Type B pancreatic cell (in vitro differentiated cells): Measurements from ENCODE around the gene NEUROD1. TPM values are rescaled to one million over a fixed set of nuclear protein-coding genes. Genes with fewer than 3 reads are reported as not detected.
A peak's percentile ranks its signal among the peaks of the same experiment; 100 is the strongest.

ENCODE experiments used
- DNase-seq: peaks from one replicate; pipeline ENCODE4 v3.0.0; 2021; ENCODE audit warnings: mixed read lengths; ENCODE audit not compliant: unreplicated experiment; ENCODE audit errors: extremely low spot score
- H3K27ac Mint-ChIP-seq: 2 replicates; pipeline ENCODE4 v1.8.0; 2021; ENCODE audit warnings: mild to moderate bottlenecking, mixed read lengths
- H3K27me3 Mint-ChIP-seq: 2 replicates; pipeline ENCODE4 v1.8.0; 2021; ENCODE audit warnings: mixed read lengths
- H3K36me3 Mint-ChIP-seq: 2 replicates; pipeline ENCODE4 v1.8.0; 2021; ENCODE audit warnings: mixed read lengths
- H3K4me1 Mint-ChIP-seq: one replicate; pipeline ENCODE4 v1.8.0; 2021; ENCODE audit warnings: mixed read lengths; ENCODE audit not compliant: unreplicated experiment
- H3K4me3 Mint-ChIP-seq: 2 replicates; pipeline ENCODE4 v1.8.0; 2021; ENCODE audit warnings: mild to moderate bottlenecking, mixed read lengths
- H3K9me3 Mint-ChIP-seq: 2 replicates; pipeline ENCODE4 v1.8.0; 2021; ENCODE audit warnings: mixed read lengths
- total RNA-seq: library from RNA; stranded (reverse); gene quantifications from 2 replicates; pipeline ENCODE4 v1.2.1, GENCODE V29; 2021; ENCODE audit warnings: low replicate concordance
- TF ChIP-seq, protein P1 (sequence below): fragments of 200-600 bp; sonication (generic); conservative IDR thresholded peaks from 2 replicates; pipeline ENCODE4 v1.5.0; 2021; ENCODE audit warnings: antibody characterized with exemption, mild to moderate bottlenecking

NEUROD1 gene
- total RNA-seq, 1 donor from 2014 or later = 48.5 TPM

DNA sequence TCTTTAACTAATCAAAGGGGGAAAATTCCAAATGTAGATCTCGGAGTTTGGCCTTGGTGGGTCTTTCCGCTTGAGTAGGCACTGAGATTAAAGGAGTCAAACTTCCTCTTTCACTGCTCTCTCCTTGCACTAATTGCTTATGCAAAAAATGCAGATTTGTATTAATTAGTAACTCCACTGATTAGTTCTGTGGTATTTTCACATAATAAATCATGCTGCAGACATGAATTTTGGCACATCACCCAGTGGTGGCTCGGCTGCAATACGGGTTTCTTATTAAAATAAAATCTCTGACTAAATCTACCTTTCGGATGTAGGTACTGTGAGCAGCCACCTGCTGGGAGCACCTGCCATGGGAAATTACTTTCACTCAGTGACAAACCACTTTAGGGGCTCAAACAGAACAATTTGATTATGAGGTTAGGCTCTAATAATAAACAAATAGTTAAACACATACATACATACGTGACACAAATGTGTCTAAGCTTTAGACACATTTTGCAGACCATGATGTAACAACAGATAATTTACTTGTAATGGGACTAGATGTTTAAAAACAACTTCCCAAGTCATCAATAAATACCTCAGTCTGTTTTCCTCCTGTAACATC lies 6.4 kb upstream of the NEUROD1 start:
- Mint-ChIP-seq H3K4me3 (no peak overlapping the region), H3K9me3 (no peaks in the 10 kb centered on the region), H3K36me3 (no peaks in the 10 kb centered on the region), H3K27ac (no peak overlapping the region), H3K27me3 (peaks cover 93% of the 10 kb centered on the region), H3K4me1 (peaks cover 11% of the 10 kb centered on the region)
- no peak for DNase-seq
- TF ChIP-seq, protein P1, sequence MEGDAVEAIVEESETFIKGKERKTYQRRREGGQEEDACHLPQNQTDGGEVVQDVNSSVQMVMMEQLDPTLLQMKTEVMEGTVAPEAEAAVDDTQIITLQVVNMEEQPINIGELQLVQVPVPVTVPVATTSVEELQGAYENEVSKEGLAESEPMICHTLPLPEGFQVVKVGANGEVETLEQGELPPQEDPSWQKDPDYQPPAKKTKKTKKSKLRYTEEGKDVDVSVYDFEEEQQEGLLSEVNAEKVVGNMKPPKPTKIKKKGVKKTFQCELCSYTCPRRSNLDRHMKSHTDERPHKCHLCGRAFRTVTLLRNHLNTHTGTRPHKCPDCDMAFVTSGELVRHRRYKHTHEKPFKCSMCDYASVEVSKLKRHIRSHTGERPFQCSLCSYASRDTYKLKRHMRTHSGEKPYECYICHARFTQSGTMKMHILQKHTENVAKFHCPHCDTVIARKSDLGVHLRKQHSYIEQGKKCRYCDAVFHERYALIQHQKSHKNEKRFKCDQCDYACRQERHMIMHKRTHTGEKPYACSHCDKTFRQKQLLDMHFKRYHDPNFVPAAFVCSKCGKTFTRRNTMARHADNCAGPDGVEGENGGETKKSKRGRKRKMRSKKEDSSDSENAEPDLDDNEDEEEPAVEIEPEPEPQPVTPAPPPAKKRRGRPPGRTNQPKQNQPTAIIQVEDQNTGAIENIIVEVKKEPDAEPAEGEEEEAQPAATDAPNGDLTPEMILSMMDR = no peak

DNA sequence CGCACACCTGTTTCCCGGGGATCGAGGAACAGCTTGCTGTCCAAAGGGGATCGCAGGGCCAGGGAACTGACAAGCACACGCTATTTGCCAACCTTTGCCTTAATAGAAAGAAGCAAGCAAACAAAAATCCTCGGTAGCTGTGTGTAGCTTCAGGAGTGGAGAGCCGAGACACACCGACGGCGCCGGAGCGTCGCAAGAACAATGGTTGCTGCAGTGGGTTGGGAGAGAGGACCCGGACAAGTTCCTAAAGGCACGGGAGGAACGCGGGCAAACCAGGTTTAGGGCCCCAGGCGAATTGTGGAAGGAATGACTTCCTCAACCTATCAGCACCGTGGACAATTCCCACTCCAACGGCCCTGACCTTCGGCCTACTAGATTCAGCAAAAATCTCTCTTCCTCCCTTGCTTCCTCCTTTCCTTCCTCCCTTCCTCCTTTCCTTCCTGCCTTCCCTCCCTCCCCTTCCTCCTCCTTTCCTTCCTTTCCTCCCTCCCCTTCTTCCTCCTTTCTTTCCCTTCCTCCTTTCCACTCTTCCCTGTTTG lies 4.9 kb upstream of the NEUROD1 start:
- TF ChIP-seq, protein P1 = no peak
- peaks cover 21% of the 10 kb centered on the region for H3K4me1 Mint-ChIP-seq

DNA sequence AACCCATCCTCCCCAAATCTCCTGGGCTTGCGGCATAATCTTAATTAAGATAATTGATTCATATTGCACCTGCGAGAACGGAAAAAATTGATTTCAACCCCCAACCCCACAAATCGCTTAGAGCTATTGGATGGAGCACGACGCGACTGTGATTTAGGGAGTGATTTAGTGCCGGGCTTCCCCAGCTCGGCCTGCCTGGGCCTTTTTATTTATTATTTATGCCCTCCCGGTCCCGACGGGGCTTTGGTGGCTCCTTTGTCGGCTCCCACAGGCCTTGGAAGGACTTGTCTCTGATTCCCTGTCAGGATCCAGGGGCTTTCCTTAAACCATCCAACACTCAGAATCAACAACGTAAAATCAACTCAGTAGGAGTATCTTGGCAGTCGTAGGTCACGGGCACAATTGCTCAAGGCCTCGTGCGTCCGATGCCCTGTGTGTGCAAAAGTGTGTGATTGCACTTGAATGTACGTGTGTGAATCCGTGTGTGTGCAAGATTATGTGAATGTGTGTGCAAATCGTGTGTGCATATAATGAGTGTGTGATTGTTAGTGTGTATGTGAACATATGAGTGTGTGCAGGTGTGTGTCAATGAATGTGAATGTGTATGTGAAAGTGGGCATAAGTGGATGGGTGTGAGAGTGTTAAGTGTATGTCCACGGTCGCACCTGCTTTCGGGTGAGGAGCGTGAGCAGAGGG lies 4.3 kb upstream of the NEUROD1 start:
- peaks cover 4% of the 10 kb centered on the region for H3K36me3 Mint-ChIP-seq
- peak overlapping the region; percentile 40 for H3K27ac Mint-ChIP-seq
- peaks cover 21% of the 10 kb centered on the region for H3K4me1 Mint-ChIP-seq
- peak overlapping the region; percentile 60 for H3K4me3 Mint-ChIP-seq
- DNase-seq = no peak
- H3K27me3 Mint-ChIP-seq = peaks cover 98% of the 10 kb centered on the region
- TF ChIP-seq, protein P1 = no peak
- no peaks in the 10 kb centered on the region for H3K9me3 Mint-ChIP-seq

More for the DNA sequence above, 4.9 kb upstream of the NEUROD1 start:
- no peaks in the 10 kb centered on the region for H3K9me3 Mint-ChIP-seq
- DNase-seq = no peak
- H3K27ac Mint-ChIP-seq = peak overlapping the region; percentile 40
- peak overlapping the region; percentile 60 for H3K4me3 Mint-ChIP-seq
- H3K36me3 Mint-ChIP-seq = peaks cover 4% of the 10 kb centered on the region
- peaks cover 98% of the 10 kb centered on the region for H3K27me3 Mint-ChIP-seq

DNA sequence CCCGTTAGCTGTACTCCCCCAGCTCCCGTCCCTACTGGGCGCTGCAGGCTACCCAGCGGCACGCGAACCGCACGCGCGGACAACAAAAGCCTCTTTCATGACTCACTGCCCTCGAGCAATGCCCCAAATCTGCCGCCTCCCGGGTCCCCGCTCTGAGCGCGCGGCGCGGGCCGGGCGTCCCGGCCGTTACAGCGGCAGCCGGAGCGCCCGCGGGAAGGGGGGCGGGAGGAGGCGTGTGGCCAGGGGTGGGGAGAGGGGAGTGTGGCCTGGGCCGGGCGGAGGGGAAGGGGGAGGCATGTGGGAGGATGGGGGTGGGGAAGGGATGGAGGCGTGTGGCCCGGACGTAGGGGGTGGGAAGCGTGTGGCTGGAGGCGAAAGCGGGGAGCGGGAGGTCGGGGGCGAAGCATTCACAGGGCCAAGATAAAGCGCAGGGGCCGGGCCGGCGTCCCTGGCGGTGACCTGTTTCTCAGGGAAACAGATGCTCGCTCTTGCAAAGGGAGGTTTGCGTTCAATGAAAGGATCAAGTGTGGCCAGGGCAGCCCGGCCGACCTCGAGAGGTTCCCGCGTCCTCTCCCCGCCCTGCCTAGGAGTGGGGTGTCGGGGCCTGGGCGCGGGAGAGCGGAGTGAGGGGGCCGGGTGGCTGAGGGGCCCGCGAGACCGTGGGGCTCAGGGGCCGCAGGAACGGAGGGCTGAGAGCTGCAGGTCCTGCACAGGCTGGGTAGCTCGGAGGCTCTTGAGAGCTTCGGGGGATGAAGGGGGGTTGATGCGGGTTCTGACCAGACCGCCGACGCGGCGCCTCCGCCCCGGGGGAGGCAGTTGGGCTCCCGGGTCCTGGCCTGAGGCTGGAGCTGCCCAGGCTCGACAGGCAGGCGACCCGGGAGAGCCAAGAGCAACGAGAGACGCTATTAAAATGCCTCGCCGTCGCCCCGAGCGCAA lies 3.5 kb upstream of the NEUROD1 start:
- no peaks in the 10 kb centered on the region for H3K9me3 Mint-ChIP-seq
- peaks cover 5% of the 10 kb centered on the region for H3K36me3 Mint-ChIP-seq
- H3K27me3 Mint-ChIP-seq = peaks cover 98% of the 10 kb centered on the region
- peak; percentile 69 for DNase-seq
- H3K4me3 Mint-ChIP-seq = peak overlapping the region; percentile 80
- no peak overlapping the region for H3K27ac Mint-ChIP-seq
- TF ChIP-seq, protein P1 = no peak
- peaks cover 21% of the 10 kb centered on the region for H3K4me1 Mint-ChIP-seq

DNA sequence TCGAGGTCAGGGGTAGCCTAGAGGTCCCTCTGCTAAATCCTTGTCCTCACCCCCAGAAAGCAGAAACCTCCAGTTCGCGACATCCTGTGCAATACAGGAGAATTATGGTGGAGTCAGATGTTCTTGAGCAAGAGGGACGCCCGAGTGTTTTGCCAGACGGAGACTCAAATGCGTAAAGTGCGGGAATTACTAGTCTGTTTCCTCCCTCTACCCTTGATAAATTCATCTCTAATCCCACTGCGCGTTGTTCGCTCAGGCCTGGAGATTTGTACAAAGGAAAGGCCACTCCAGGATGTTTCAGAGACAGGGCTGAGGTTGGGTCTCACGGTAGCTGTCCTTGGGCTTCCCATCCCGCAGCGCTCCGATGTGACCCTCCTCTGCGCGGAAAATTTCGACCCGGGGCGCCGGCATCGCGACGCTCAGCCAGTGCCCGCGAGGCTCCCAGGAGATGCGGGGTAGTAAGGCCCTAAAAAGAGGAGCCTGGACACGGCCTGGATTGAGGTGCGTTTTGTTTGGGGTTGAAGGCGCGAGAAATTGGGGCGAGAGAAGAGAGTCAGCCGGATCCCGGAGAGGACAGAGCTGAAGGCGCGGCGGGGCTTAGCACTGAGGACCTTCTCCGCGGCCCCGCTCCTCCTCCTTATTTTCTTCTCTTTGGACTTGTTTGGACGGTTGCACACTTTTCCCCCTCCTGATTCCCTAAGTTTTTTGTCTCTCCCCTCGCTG lies 2.6 kb upstream of the NEUROD1 start:
- H3K36me3 Mint-ChIP-seq = peaks cover 9% of the 10 kb centered on the region
- no peak for DNase-seq
- TF ChIP-seq, protein P1 = no peak
- H3K4me1 Mint-ChIP-seq = peaks cover 22% of the 10 kb centered on the region
- H3K27me3 Mint-ChIP-seq = peaks cover 98% of the 10 kb centered on the region
- H3K27ac Mint-ChIP-seq = peak overlapping the region; percentile 59
- peaks cover under 1% of the 10 kb centered on the region for H3K9me3 Mint-ChIP-seq
- H3K4me3 Mint-ChIP-seq = peak overlapping the region; percentile 80
